BLaER1 treated with 17β-estradiol and CSF1 and Interleukin-3, amounts not matched to agents 10 nM and 100 nM (cell line): ENCODE results near the gene DIP2C.

Experiments used
- H3K27ac ChIP-seq, 11 experiments: shearing (Covaris generic); formaldehyde crosslinking; 2 replicates each; pipeline ENCODE4 v1.8.1; 2022
- H3K27me3 ChIP-seq, 11 experiments: shearing (Covaris generic); formaldehyde crosslinking; 2 replicates each; pipeline ENCODE4 v1.8.1; 2022
- H3K36me3 ChIP-seq, 11 experiments: shearing (Covaris generic); formaldehyde crosslinking; 2 replicates each; pipeline ENCODE4 v1.8.1; 2022
- H3K4me1 ChIP-seq, 10 experiments: shearing (Covaris generic); formaldehyde crosslinking; 2 replicates each; pipeline ENCODE4 v1.8.1; 2022
- H3K4me2 ChIP-seq, 11 experiments: shearing (Covaris generic); formaldehyde crosslinking; 2 replicates each; pipeline ENCODE4 v1.8.1; 2022
- H3K4me3 ChIP-seq, 10 experiments: shearing (Covaris generic); formaldehyde crosslinking; 2 replicates each; pipeline ENCODE4 v1.8.1; 2022
- H3K9ac ChIP-seq, 11 experiments: shearing (Covaris generic); formaldehyde crosslinking; 2 replicates each; pipeline ENCODE4 v1.8.1; 2022
- H3K9me3 ChIP-seq, 11 experiments: shearing (Covaris generic); formaldehyde crosslinking; replicated peaks in 1 of 11; 2 replicates each; pipeline ENCODE4 v1.8.1; 2022
- H4K20me1 ChIP-seq, 11 experiments: shearing (Covaris generic); formaldehyde crosslinking; 2 replicates each; pipeline ENCODE4 v1.8.1; 2022
- Cebpa-rat ChIP-seq, 11 experiments: shearing (Covaris generic); IDR thresholded peaks; 2 replicates each; pipeline ENCODE4 v1.8.1; 2022

DIP2C gene

DNA sequence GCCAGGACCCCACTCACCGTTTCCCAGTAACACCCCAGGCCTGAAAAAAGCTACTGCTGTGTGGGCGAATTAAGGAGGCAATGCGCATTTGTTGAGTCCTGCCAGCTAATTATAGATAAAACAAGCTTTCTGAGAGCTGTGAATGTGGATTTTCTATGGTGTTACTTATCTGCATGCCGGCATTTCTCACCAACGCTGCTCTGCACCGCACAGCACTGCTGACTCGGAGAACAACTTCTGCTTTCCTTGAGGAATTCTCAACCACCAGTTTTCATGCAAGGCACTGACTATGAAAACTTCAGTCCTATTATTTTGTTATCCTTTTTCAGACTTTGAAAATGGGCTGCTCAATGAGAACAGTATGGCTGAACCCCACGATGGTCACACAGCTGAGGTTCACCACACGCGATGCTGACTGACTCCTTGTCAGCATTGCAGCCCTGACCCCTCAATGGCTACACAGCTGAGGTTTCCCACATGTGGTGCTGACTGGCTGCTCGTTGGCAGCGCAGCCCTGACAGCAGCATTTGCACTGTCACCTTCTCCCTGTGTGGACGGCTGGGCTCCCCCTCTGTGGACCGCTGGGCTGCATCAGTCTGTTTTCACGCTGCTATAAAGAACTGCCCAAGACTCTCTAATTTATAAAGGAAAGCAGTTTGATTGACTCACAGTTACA is 190.6 kb downstream of the DIP2C start:
- Histone ChIP-seq H3K4me2 (peak overlapping the region in 3 of 11 experiments; percentile 40 to 76 (median 64); a peak in 6 of 22 replicates), H3K27me3 (no peaks in the 10 kb centered on the region), H3K9ac (no peak overlapping the region), H3K9me3 (no peaks in the 10 kb centered on the region), H3K27ac (no peak overlapping the region), H4K20me1 (peaks cover 0 to 90% (median 0%) of the 10 kb centered on the region in 11 experiments; a peak in 11 of 22 replicates), H3K4me1 (peaks cover 26 to 50% (median 40%) of the 10 kb centered on the region in 10 experiments), H3K4me3 (no peak overlapping the region), H3K36me3 (peaks cover 0 to 8% (median 0%) of the 10 kb centered on the region in 11 experiments; a peak in 1 of 22 replicates)
- TF ChIP-seq Cebpa-rat (IDR thresholded peaks at IDR 0.05): no peak

DNA sequence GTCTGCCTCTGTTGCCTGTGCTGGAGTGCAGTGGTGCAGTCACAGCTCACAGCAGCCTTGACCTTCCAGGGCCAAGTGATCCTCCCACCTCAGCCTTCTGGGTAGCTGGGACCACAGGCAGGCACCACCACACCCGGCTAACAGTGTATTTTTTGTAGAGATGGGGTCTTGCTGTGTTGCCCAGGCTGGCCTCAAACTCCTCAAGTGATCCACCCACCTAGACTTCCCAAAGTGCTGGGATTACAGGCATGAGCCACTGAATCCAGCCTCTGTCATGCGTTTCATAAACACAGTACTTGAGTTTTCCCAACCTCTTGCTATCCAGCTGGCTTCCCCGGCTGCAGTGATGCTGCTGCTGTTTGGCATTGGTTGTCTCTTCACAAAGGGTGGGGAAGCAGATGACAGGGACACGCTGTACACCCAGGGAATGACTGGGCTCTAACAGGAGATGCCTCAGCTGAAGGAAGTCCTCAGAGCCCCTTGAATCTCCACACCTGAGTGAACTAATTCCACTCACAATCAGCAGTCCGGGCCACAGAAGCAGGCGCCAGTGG is 191.5 kb downstream of the DIP2C start:
- Histone ChIP-seq H3K27me3 (no peaks in the 10 kb centered on the region), H3K9me3 (no peaks in the 10 kb centered on the region), H3K4me1 (peaks cover 26 to 50% (median 36%) of the 10 kb centered on the region in 10 experiments), H3K9ac (no peak overlapping the region), H3K27ac (no peak overlapping the region), H3K4me3 (no peak overlapping the region), H4K20me1 (peaks cover 0 to 90% (median 0%) of the 10 kb centered on the region in 11 experiments; a peak in 9 of 22 replicates), H3K4me2 (peak overlapping the region in 3 of 11 experiments; percentile 40 to 76 (median 64); a peak in 6 of 22 replicates), H3K36me3 (peaks cover 0 to 8% (median 0%) of the 10 kb centered on the region in 11 experiments; a peak in 1 of 22 replicates)
- no peak for TF ChIP-seq Cebpa-rat (IDR thresholded peaks at IDR 0.05)

DNA sequence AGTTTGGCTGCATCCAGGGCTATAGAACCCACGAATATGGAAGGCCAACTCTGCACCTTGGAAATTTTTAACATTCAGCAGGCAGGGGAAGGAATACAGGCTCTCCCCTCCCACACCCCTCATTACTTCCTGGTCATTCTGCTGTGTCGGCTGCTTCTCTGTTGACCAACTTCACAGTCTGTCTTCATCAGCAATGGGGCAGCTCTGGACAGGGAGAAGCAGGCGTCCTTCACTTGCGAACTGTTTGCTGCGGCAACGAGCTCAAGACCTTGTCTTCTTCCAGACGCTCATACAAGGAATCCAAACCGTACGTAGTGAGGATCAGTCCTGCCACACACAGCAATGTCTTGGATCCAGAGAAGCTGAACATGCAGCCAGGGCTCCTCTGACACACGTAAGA is 192.2 kb downstream of the DIP2C start:
- no peaks in the 10 kb centered on the region for H3K9me3 ChIP-seq
- peaks cover 26 to 50% (median 30%) of the 10 kb centered on the region in 10 experiments for H3K4me1 ChIP-seq
- H3K9ac ChIP-seq: no peak overlapping the region
- no peaks in the 10 kb centered on the region for H3K27me3 ChIP-seq
- H3K4me2 ChIP-seq: peak overlapping the region in 3 of 11 experiments; percentile 22 to 76 (median 64); a peak in 6 of 22 replicates
- H3K4me3 ChIP-seq: no peak overlapping the region
- H3K36me3 ChIP-seq: peaks cover 0 to 8% (median 0%) of the 10 kb centered on the region in 11 experiments; a peak in 1 of 22 replicates
- TF ChIP-seq Cebpa-rat (IDR thresholded peaks at IDR 0.05): no peak
- no peak overlapping the region for H3K27ac ChIP-seq
- H4K20me1 ChIP-seq: peaks cover 0 to 90% (median 0%) of the 10 kb centered on the region in 11 experiments; a peak in 10 of 22 replicates

DNA sequence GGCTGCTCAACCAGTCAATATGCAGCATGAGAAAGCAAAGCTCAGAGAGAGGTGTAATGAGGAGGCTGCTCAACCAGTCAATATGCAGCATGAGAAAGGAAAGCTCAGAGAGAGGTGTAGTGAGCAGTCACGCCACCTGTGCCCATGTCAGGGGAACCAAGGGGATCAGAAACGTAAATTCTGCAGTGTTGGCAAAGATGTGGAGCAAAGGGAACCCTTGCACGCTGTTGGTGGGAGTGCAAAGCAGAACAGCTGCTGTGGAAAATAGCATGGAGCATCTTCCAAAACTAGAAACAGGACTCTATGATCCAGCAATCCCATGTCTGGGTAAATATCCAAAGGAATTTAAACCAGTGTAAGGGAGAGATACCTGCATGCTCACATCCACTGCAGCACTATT is 194.9 kb downstream of the DIP2C start:
- no peak overlapping the region for H3K27ac ChIP-seq
- no peak overlapping the region for H3K4me3 ChIP-seq
- TF ChIP-seq Cebpa-rat (IDR thresholded peaks at IDR 0.05): no peak
- no peaks in the 10 kb centered on the region for H3K9me3 ChIP-seq
- peaks cover 14 to 37% (median 18%) of the 10 kb centered on the region in 10 experiments for H3K4me1 ChIP-seq
- peaks cover 0 to 4% (median 0%) of the 10 kb centered on the region in 11 experiments; a peak in 1 of 22 replicates for H3K27me3 ChIP-seq
- peaks cover 0 to 8% (median 0%) of the 10 kb centered on the region in 11 experiments; a peak in 1 of 22 replicates for H3K36me3 ChIP-seq
- H3K9ac ChIP-seq: no peak overlapping the region
- peaks cover 0 to 81% (median 0%) of the 10 kb centered on the region in 11 experiments; a peak in 7 of 22 replicates for H4K20me1 ChIP-seq
- no peak overlapping the region for H3K4me2 ChIP-seq

DNA sequence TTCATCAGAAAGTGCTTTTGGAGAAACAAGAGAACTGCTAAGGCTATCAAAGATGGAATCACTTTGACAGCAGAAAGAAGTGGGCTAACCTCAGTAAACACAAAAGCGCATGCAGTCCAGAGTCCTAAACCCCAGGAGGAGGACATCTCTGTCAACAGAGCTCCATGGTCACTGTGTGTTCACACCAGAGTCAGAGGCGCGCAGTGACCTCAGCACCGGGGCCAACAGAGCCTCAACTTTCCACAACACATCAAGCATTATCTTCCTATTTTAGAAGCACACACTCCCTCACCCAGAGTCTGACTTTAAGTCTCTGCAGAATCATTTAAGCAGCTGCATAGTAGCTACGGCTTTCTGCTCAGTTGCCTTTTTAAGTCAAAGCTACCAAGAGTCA is 195.3 kb downstream of the DIP2C start:
- no peak overlapping the region for H3K4me3 ChIP-seq
- no peak overlapping the region for H3K27ac ChIP-seq
- H3K4me1 ChIP-seq: peaks cover 14 to 33% (median 21%) of the 10 kb centered on the region in 10 experiments
- H3K36me3 ChIP-seq: peaks cover 0 to 8% (median 0%) of the 10 kb centered on the region in 11 experiments; a peak in 1 of 22 replicates
- H3K4me2 ChIP-seq: no peak overlapping the region
- peaks cover 0 to 4% (median 0%) of the 10 kb centered on the region in 11 experiments; a peak in 1 of 22 replicates for H3K27me3 ChIP-seq
- H3K9ac ChIP-seq: no peak overlapping the region
- peaks cover 0 to 77% (median 0%) of the 10 kb centered on the region in 11 experiments; a peak in 7 of 22 replicates for H4K20me1 ChIP-seq
- no peaks in the 10 kb centered on the region for H3K9me3 ChIP-seq
- no peak for TF ChIP-seq Cebpa-rat (IDR thresholded peaks at IDR 0.05)

DNA sequence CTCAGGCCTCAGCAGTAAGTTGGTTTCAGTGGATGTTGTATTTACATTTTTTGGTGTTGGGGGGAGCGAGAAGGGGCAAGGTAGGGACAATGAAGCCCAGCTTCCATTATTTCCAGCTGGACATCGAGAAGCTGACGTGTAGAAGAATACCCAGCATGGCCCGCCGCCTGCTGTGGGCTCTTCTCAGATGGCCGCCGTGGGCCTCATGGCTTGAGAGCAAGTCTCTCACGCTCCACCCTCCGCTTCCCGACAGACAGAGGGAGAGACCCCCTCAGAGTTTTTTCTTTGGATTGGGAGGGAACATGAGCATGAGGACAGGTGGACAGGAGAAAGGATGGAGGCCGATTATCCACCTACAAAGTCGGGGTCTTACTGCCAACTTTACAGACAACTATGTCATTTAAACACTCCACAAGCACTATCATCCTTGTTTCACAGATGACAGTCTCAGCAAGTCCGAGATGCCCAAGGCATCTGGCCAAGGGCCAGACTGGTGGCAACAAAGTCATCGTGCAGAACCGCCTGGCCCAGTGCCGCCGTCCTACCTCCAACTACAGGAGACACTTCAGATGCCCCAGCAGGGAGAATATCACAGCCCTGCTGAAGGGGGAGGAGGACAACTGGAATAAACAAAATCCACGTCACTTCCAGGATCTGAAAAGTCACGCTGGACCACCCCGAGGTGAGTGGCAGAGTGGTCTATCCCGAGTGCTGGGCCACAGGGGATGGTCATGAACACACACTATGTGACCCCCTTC is 195.9 kb downstream of the DIP2C start:
- Histone ChIP-seq H3K27me3 (peaks cover 0 to 4% (median 0%) of the 10 kb centered on the region in 11 experiments; a peak in 1 of 22 replicates), H4K20me1 (peaks cover 0 to 71% (median 0%) of the 10 kb centered on the region in 11 experiments; a peak in 6 of 22 replicates), H3K36me3 (peaks cover 0 to 8% (median 0%) of the 10 kb centered on the region in 11 experiments; a peak in 1 of 22 replicates), H3K4me3 (no peak overlapping the region), H3K4me2 (0 out of 22 replicates have a peak overlapping the region, but pooled peaks of 1 of the 11 experiments have one; percentile 15), H3K9me3 (no peaks in the 10 kb centered on the region), H3K27ac (no peak overlapping the region), H3K9ac (no peak overlapping the region), H3K4me1 (peaks cover 14 to 31% (median 22%) of the 10 kb centered on the region in 10 experiments)
- no peak for TF ChIP-seq Cebpa-rat (IDR thresholded peaks at IDR 0.05)

DNA sequence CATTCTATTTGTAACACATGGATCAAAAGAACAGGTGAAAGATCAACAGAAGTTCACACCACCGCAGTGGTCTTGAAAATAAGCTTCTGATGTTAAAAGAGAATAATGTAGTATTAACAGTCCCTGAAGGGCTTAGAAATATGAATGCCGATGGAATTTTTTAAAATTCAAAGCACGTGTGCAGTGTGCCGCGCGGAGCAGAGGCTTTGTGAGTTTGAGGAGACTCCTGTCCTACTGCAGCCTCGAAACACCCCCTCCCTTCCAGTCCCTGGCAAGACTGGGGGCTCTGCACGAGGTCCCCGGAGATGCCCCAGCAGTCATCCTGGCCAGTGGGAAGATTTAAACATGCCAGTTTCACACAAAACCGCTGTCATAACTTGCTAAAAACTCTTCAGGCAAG is 196.6 kb downstream of the DIP2C start:
- Histone ChIP-seq H3K36me3 (peaks cover 0 to 5% (median 0%) of the 10 kb centered on the region in 11 experiments; a peak in 1 of 22 replicates), H4K20me1 (peaks cover 0 to 74% (median 0%) of the 10 kb centered on the region in 11 experiments; a peak in 6 of 22 replicates), H3K9ac (no peak overlapping the region), H3K27me3 (peaks cover 0 to 4% (median 0%) of the 10 kb centered on the region in 11 experiments; a peak in 1 of 22 replicates), H3K9me3 (no peaks in the 10 kb centered on the region), H3K4me1 (peaks cover 14 to 31% (median 20%) of the 10 kb centered on the region in 10 experiments), H3K27ac (no peak overlapping the region), H3K4me2 (peak overlapping the region in 1 of 11 experiments; percentile 15; a peak in 1 of 22 replicates), H3K4me3 (no peak overlapping the region)
- TF ChIP-seq Cebpa-rat (IDR thresholded peaks at IDR 0.05): no peak

DNA sequence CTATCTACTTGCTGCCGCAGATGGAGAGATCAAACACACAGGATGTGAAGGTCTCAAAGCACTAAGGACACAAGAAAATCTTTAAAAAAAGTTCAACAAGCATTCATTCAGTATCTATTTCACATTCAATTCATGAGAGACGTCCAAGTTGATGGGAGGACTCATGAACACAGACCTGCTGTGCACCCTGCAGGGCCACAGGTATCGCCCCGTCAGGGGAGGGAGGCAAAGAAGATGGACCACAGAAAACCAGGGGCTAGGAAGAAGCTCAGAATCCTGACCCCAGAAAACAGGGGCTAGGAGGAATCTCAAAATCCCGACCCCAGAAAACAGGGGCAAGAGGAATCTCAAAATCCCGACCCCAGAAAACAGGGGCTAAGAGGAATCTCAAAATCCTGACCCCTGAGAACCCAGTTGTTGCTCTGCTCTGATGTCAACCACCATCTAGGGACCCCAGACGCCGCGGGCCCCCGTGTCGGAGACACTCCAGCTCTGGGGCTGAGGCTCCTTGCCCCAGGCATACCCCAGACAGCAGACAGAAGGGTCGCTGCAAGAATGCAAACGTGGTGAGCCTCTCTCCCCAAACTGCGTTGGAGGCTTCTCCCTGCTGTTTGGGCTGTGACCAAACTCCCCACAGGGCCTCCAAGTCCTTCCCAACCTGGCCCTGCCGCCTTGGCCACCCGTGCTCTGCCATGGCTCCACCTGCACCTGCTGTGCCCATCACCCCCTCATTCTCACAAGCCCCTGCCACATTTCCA is 197.6 kb downstream of the DIP2C start:
- peaks cover 0 to 76% (median 0%) of the 10 kb centered on the region in 11 experiments; a peak in 6 of 22 replicates for H4K20me1 ChIP-seq
- no peak for TF ChIP-seq Cebpa-rat (IDR thresholded peaks at IDR 0.05)
- no peak overlapping the region; a peak in 1 of 22 replicates for H3K9ac ChIP-seq
- H3K27me3 ChIP-seq: peaks cover 0 to 9% (median 4%) of the 10 kb centered on the region in 11 experiments; a peak in 12 of 22 replicates
- no peaks in the 10 kb centered on the region for H3K9me3 ChIP-seq
- no peak overlapping the region for H3K27ac ChIP-seq
- H3K4me3 ChIP-seq: no peak overlapping the region
- H3K4me1 ChIP-seq: peaks cover 6 to 34% (median 18%) of the 10 kb centered on the region in 10 experiments
- no peaks in the 10 kb centered on the region; a peak in 1 of 22 replicates for H3K36me3 ChIP-seq
- peak overlapping the region in 7 of 11 experiments; percentile 3 to 46 (median 22); a peak in 3 of 22 replicates for H3K4me2 ChIP-seq
